ENCODE data around the gene PHF2.
A peak's percentile ranks its signal among the peaks of the same experiment; 100 is the strongest.

Gene PHF2

DNA sequence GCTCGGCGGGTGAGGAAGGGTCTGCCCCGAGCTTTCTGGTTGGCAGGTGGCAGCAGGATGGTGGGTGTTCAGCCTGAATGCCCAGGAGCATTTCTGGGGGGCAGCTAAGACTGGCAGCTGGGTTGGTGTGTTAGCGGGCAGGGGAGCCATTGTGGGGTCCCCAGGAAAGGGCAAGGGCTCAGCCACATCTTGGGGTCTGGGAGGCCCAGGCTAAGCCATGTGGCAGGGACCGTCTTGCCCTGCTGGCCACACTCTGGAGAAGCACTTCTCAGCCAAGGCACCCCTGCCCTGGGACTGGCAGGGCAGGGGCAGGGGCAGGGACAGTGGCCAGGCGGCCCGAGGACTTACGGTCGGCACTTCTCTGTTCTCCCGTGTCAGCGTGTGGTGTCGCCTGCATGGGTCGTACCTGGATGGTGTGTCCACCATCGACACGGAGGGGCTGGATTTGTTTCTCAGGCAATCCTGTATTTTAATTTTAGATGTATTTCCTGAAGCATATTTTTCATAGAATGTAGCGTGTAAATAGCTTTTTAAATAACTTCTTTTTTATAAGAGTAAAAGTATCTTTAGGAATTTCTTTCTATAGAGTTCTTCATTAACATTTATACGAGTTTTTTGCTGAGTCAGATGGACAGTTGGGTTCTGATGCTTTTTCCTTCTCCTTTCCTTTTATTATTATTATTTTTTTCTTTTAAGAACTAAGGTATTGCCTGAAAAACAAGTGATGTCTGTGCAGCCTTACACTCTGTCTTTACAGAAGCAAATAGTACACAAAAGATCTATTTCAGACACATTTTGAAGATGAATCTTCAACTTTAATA is 102.0 kb downstream of the PHF2 start:
- no peak for DNase-seq (ENCODE audit: low read depth in 3 of 3)

DNA sequence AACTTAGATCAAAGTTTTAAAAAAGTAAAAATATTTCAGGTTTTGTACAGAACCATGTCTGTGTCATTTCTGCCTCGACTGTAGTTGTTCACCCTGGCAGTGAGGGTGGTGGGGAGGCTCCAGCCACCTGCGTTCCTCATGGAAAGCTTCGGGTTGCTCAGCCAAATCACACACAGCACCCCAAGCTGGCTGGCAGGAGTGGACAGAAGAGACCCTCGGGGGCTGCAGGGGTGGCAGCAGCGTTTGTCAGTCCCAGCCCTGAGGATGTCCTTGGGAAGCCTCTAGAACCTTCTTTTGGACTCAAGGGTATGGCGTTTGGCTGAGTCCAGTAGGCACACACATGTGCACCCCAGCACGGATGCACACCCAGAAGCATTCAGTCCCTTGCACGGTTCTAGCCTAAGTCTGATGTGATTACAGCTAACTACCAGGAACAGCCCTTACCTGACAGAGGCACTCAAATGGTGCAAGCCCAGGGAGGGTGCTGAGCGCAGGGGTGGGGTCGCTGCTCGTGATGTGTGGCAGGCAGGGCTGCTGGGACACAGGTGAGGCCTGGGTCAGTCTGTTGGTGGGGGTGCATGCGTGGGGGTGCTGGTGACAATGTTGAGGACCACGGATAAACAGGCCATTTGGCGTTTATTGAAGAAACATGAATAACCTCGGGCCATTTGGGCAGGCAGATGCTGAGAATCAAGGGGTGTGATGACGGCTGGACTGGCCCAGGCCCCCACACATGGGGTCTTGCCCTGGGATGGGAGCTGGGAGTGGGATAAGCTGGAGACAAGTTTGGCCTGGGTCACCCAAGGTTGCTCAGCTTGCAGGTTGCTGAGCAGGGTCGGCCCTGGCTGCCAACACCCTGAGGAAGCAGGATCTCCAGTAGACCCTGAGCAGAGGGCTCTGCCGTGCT is 103.4 kb downstream of the PHF2 start:
- no peak for DNase-seq (ENCODE audit: low read depth in 3 of 3)

DNA sequence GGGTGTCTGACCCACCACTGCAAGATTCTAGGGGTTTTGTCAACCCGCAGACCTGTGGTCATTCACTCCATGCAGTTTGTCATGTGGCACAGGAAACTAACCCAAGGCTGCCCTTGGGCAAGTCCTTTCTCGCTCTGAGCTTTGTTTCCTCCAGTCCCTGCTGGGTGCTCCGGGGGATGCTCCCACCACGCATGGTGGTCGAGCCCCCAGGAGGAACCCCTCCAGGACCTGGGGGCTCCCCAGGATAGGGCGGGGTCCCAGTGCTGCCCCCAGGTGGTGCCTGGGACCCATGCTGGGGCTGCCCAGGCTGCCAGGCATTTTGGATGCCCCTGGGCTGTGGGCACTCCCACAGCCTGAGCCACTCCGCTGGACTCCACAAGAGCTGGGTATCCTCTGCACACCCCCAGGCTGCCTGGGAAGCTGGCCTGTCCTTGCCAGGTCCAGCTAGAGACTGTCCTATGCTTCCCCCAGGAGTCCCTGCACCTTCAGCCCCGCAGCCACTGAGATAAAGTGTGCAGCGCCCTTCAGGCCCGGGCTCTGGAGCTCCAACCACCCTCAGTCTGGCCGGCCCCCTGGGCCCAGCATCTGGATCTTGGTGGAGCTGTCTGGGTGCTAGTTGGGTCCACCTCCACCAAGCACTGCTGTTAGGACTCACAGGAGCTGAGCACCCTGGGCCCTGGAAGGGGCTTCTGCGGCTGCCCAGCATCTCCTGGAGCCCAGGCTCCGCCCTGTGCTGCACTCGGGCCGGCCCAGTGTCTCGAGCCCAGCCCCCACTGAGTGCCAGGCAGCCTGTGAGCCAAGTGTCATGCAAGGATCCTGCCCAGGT is 104.3 kb downstream of the PHF2 start:
- no peak for DNase-seq (ENCODE audit: low read depth in 3 of 3)

DNA sequence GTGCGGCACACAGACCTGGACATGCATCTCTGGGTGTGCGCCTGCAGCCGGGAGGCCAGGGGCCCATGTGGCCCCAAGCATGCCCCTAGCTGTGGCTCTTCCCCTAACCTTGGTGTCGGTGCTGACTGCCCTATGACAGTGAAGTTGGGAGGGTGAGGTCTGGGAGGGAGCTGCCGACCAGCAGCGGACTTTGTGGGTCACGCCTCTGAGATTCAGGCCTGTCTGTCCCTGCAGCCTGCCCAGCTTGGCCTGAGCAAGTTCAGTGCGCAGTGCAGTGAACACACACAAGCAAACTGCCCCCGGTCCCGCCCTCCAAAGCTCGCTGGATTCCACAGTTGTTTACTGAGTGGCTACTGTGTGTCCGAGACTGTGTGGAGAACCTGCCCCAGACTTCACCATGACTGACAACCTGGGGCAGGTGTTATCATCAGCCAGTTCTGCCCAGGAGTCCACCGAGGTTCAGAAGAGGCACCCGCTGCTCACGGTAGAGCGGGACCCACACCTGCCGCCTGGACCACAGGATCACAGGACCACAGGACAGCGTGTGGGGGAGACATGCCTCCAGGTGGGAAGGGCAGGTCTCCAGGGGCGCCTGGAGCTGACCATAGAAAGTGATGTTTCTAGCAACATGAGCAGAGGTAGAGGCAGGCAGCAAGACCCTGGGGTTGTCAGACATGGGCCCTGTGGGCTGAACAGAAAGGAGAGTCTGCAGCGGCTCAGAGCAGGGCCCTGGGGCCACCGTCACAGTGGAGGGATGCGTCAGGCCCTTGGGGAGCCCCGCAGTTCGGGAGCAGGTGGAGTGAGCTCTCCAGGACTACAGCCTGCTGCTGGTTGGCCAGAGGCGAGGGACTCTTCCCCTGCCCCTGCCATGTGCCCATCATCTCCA is 105.1 kb downstream of the PHF2 start:
- DNase-seq (ENCODE audit: low read depth in 3 of 3): no peak

DNA sequence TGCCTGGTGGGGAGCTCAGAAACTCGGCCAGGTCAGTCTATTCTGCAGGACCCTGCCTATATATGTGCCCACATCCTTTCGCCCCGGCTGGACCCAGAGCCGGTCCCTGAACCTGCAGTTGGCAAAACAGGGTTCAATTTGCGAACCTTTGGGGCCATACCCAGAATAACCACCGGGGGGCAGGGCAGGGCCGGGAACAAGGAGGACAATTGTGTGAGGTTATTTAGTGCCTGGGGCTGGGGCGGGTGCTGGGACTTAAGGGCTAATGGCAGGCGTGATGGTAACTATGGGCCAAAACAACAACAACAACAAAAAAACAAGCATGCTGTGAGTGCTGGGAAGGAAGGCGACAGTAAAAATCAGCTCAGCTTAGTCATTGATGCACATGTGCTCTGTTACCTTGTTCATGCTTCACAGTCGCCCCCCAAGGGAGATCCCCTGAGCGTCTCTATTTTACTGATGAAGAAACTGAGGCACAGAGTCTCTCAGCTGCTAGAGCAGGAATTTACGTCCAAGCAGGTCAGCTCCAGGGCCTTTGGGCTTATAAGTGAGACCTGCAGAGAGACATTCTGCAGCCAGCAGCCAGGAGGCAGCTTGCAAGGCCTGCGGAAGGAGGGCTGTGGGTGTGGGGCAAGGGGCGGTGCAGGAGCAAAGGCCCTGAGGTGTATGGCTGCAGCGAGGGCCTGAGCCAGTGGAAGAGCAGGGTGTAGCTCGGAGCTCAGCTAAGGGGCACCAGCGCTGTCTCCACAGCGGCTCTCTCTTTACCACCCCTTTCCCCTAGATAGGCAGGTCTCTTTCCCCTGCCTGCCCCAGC is 106.0 kb downstream of the PHF2 start:
- peak; percentile 38 to 72 (median 40) for DNase-seq (ENCODE audit: low read depth in 3 of 3)

DNA sequence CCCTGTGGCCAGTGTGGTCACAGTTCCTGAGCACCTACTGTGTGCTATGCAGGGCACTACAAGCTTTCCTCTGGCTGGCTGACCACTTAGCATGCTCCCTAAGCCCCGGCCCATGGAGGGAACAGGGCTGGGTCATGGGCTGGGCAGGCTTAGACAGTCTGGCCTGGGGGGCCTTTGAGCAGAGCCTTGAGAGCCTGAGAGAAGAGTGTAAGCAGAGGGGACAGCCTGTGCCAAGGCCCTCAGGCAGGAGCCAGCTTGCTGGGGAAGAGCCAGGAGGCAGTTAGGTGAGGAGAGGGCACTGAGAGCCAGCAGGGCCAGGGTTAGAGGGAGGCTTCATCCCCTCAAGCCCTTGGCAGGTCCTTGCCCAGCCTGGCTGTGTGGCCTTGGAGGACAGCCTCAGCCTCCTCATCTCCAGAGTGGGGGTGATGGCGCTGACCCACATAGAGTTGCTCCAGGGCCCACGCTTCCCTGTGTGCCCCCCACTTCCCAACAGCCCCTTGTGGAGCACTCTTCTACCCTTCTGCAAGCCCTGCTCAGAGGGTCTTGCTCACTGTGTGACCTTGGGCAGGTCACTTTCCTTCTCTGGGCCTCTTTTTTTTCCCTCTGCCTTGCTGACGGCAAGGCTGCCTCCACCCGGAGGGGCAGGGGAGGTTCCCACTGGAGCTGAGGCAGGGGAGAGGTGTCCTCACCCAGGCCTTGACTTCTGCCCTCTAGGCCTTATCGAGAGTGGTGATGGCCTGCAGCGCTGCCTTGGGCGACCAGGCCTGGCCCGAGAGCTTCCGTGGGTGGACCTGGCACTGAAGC is 107.1 kb downstream of the PHF2 start:
- DNase-seq (ENCODE audit: low read depth in 3 of 3): no peak

DNA sequence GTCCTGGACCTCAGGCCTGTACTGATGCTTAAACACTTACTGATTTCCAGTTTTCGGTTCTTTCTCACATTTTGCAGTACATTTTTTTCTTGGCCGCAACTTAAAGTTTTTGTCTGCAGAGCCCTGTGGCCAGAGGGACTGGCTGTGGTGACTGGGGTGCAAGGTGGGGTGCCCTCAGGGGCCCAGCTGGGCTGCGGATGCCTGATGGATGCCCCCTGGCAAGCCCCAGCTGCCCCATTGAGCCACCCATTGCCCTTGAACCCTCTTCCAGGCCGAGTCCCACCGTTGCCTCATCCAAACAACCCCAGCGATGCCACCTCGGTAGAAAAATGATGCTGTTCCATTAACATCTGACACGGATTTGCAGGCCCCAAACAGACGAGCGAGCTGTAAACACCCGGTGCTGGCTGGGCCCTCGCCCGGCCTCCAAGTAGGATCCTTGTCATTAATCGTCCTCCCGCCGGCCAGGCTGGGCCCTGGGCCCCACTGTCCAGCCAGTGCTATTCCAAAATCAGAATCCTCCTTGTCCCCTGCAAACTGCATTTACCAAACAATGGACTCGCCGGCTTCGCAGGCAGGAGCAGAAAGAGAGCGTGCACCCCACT is 107.9 kb downstream of the PHF2 start:
- no peak for DNase-seq (ENCODE audit: low read depth in 3 of 3)

DNA sequence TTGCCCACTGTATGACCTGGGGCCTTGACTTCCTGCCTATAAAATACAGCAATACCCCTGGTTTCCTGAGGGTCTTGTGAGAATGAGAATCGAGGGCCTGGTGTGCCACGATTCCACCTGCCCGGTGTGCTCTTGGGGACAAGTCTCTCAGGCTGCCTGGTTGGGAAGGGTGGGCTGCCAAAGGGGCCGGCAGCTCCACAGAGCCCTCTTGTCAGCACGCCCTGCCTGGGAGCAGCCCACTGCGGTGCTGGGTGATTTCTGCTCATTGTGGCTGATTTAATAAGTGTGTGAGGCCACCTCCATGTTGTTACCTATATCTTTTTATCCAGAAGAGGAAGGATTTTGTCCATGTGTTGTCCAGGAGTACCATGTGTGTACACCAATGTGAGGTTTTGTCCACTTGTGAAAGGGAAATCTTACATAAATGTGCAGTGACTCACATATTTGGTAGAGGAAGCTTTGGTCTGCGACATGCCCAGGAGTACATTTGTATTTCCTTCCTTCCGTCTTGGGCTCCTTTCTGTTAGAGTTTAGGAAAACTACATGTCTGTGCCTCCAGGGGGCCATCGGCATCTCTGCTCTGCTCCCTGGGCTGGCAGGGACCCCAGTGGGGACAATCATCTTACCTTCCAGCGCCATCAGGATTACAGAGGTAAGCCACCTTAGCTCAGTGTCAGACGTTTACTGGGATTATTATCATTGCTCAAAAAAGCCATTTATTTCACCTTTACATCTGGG is 108.6 kb downstream of the PHF2 start:
- no peak for DNase-seq (ENCODE audit: low read depth in 3 of 3)

DNA sequence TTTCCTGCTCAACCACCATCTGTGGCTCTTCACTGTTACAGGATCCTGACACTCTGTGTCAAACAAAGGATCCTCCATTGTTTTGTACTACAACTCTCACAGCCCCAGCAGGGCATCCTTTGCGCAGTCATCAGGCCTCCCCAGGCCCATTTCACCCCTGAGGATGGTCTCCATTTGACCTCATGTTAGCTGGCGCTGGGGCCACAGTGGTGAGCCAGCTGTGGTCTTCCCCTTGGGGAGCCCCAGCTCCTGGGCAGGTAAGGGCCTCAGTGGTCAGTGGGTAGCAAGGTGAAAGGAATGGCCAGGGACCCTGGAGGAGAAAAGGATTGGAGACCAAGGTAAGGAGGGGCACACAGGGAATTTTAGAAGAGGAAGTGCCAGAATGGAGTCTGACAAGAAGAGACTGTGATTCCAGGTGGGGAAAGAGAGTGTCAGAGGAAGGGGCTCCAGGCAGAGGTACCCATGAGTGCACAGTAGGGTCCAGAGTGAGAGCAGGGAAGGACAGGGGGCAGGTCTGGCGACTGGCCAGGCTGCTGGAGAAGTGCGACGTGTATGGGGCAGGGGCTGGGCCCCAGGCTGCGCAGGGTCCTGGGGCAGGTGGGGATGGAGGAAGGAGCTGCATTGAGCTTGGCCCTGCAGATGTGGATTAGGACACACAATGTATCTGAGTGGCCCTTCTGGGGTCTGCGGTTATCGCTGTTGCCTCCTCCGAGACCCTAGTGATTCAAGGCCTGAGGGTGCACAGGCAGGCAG is 109.9 kb downstream of the PHF2 start:
- DNase-seq (ENCODE audit: low read depth in 3 of 3): no peak

DNA sequence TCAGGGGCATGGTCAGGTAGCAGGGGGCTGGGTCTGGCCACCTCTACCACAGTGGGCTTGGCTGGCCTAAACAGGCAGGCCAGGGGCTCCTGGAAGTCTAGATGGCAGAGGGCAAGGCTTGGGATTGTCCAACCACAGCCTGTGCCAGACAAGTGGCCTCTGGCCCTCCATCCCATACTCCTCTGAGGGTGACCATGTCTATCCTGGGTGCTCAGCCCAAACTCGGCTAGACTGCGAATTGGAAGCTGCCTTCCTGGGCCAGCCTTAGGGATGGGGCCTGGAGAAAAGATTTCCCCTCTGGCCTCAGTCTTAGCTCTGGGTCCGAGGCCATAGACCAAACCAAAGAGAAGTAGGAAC is 110.5 kb downstream of the PHF2 start:
- no peak for DNase-seq (ENCODE audit: low read depth in 3 of 3)

DNA sequence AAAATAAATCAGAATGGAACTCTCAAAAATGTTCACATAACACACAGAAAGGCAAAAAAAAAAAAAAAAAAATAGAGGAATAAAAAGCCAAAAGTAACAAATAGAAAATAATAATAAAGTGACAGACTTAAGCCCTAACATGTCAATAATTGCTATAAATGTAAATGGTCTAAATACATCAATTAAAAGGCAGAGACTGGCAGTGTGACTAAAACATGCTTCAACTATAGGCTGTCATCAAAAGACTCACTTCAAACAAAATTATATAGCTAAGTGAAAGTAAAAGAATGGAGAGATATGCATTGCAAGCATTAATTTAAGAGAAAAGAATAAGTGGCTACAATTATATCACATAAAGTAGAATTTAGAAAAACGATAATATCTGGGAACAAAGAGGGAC is 114.2 kb downstream of the PHF2 start:
- DNase-seq (ENCODE audit: low read depth in 3 of 3): no peak

DNA sequence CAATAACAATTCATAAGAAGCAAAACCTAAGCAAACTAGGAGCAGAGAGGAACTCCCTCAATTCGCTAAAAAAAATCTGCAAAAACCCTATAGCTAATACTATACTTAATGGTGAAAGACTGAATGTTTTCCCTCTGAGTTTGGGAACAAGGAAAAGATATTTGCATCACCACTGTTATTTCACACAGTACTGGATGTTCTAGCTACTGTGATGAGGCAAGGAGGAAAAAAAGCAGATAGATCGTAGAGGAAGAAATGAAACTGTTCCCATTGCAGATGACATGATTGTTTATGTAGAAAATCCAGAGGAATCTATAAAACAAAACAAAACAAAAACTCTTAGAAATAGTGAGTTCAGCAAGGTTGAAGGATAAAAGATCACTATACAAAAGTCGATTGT is 116.7 kb downstream of the PHF2 start:
- no peak for DNase-seq (ENCODE audit: low read depth in 3 of 3)

DNA sequence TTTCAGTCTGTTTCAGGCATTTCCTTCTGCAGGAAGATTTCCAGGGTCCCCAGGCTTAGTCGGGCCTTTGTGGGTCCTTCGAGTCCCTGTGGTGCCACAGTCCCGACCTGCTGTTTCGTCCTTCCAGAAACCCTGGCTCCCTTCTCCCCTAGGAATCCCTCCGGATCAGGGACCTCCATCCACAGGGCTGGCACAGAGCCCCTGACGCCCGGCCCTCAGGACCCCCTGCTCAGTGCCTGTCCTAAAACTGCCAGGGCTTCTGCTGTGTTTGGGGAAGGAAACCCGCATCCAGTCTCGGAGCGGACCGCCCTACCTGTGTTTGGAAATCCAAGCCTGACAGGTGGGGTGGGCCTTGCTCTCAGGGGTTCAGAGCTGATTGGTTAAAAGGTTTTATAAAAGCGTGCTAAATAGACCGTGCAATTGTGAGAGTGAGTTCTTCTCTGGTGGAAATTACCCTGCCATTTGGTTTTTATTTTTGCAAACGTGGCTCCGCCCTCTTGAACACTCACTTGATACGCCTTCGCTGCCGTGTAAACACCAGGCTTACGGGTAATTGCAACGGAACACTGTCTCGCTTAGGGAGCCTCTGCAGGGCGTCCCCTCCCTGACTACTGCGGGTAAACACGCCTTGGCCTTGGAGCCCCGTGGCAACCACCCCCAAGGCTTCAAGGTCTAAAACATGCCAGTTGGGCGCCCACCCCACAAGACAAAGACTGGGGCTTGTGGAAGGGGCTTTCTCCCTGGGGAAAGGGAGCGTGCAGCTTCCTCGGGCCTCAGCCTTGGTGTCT is 121.2 kb downstream of the PHF2 start:
- no peak for DNase-seq (ENCODE audit: low read depth in 3 of 3)

DNA sequence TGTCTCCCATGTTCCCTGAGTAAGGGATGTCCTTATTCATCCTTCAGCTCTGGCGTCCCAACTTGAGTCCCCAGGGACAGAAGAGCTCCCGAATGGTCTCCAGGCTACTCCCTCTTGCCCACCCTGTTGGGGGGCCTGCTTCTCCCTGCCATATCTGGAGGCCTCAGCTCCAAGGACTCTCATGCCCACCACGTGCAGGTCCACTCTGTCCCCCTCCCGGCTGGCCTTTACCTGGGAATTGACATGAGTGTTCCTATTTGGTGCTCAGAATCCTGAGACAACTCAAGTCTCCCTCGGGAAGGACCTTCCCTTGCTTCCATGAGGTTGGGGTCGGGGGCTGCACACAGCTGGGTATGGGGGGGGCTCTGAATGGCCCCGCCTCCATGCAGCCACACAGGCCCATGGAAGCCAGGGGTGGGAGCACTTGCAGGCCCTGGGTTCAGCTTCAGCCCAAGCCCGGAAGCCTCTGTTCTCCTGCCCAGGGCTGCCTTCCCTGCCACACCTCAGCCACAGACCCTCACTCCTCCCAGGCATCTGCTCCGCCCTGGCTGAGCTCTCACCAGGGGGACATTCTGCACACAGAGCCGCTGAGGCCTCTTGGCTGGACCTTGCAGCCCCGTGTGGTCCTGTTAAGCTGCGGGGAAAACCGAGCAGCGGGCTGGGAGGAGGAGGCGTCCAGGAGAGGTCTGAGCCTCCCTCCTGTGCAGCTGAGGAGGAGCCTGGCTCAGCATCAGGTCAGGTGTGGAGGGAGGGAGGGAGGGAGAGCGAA is 121.9 kb downstream of the PHF2 start:
- DNase-seq (ENCODE audit: low read depth in 3 of 3): no peak

DNA sequence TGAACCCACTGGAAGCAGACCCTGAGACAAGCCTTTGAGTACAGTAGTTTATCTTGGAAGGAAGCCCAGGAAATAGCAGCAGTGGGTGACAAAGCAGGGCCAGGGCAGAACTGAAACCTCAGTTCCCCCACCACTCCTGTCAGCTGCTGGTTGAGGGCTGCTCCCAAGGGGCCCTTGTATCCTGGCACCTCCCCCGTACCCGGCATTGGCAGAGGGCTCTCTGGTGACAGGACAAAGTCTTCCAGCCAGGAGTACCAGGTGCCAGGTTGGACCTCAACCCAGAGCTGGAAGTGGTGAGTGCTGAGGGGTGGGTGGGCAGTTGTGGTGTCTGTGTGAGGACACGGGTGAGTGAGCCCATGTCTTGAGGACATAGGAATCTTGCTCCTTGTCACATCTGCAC is 123.3 kb downstream of the PHF2 start:
- DNase-seq (ENCODE audit: low read depth in 3 of 3): no peak

All from stimulated activated CD4-positive, alpha-beta T cell treated with anti-CD3 and anti-CD28 coated beads, TNF-alpha, amount 100 ng/mL, for 24 hours (primary cell).